Measurements from ENCODE around the gene PLB1. TPM values are rescaled to one million over a fixed set of nuclear protein-coding genes. Genes with fewer than 3 reads are reported as not detected.

The PLB1 gene
- total RNA-seq, 4 donors from 2014 or later, result 1.5 to 16.5 (median 4.6) TPM

- no peak for TF ChIP-seq CTCF (IDR thresholded peaks at IDR 0.05; ENCODE audit: low read depth)
Measured at GRCh38 chr2:28661589-28662001, 165.7 kb downstream of the PLB1 start.

- no peak for TF ChIP-seq CTCF (IDR thresholded peaks at IDR 0.05; ENCODE audit: low read depth)
Measured at GRCh38 chr2:28662044-28662443, 166.2 kb downstream of the PLB1 start.

GRCh38 chr2:28662468-28663181, 166.8 kb downstream of the PLB1 start:
- no peak for TF ChIP-seq CTCF (IDR thresholded peaks at IDR 0.05; ENCODE audit: low read depth)

GRCh38 chr2:28663359-28663758, 167.5 kb downstream of the PLB1 start:
- no peak for TF ChIP-seq CTCF (IDR thresholded peaks at IDR 0.05; ENCODE audit: low read depth)

- no peak for TF ChIP-seq CTCF (IDR thresholded peaks at IDR 0.05; ENCODE audit: low read depth)
Measured at GRCh38 chr2:28664120-28664842, 168.4 kb downstream of the PLB1 start.

- TF ChIP-seq CTCF (IDR thresholded peaks at IDR 0.05; ENCODE audit: low read depth), result no peak
Measured at GRCh38 chr2:28665041-28665704, 169.3 kb downstream of the PLB1 start.

Measured in subcutaneous adipose tissue (tissue), 4 donors.